A204.1 (cell line): ENCODE data around the gene TMEM51.

Source experiments
- FAIRE-seq: peaks from 2 replicates; lab custom pipeline; 2012; peaks lifted over from hg19 to GRCh38; lab: Jason Lieb, UNC

TMEM51 gene

GRCh38 chr1:15153184-15153841, at the start of gene TMEM51:
Gene TMEM51 (plus strand): TSS chr1:15153747. CDS start chr1:15215088, 61,341 bp downstream.
- FAIRE-seq: no peak

- FAIRE-seq: no peak
Observed at GRCh38 chr1:15103906-15104305, 49.6 kb upstream of the TMEM51 start.

GRCh38 chr1:15104768-15105167, 48.8 kb upstream of the TMEM51 start:
- FAIRE-seq: no peak

- no peak for FAIRE-seq
Observed at GRCh38 chr1:15106608-15107007, 46.9 kb upstream of the TMEM51 start.

GRCh38 chr1:15107058-15107687, 46.4 kb upstream of the TMEM51 start:
- FAIRE-seq: no peak

- FAIRE-seq: no peak
Observed at GRCh38 chr1:15107911-15108310, 45.6 kb upstream of the TMEM51 start.

- no peak for FAIRE-seq
Observed at GRCh38 chr1:15110128-15110866, 43.2 kb upstream of the TMEM51 start.

GRCh38 chr1:15110867-15111230, 42.7 kb upstream of the TMEM51 start:
- no peak for FAIRE-seq

GRCh38 chr1:15113146-15113545, 40.4 kb upstream of the TMEM51 start:
- FAIRE-seq: no peak

- FAIRE-seq: no peak
Observed at GRCh38 chr1:15114884-15115283, 38.7 kb upstream of the TMEM51 start.

GRCh38 chr1:15115542-15116330, 37.8 kb upstream of the TMEM51 start:
- FAIRE-seq: no peak

- FAIRE-seq: no peak
Observed at GRCh38 chr1:15116966-15117365, 36.6 kb upstream of the TMEM51 start.

GRCh38 chr1:15117671-15118325, 35.7 kb upstream of the TMEM51 start:
- no peak for FAIRE-seq

- no peak for FAIRE-seq
Observed at GRCh38 chr1:15118579-15118978, 35.0 kb upstream of the TMEM51 start.

- FAIRE-seq: no peak
Observed at GRCh38 chr1:15120251-15120945, 33.1 kb upstream of the TMEM51 start.

GRCh38 chr1:15122331-15122730, 31.2 kb upstream of the TMEM51 start:
- no peak for FAIRE-seq

- FAIRE-seq: no peak
Observed at GRCh38 chr1:15123270-15123669, 30.3 kb upstream of the TMEM51 start.

GRCh38 chr1:15123925-15124324, 29.6 kb upstream of the TMEM51 start:
- FAIRE-seq: no peak

- no peak for FAIRE-seq
Observed at GRCh38 chr1:15124362-15125100, 29.0 kb upstream of the TMEM51 start.

GRCh38 chr1:15125101-15125745, 28.3 kb upstream of the TMEM51 start:
- no peak for FAIRE-seq
